Liver (tissue), 9 donors: ENCODE data around the gene YAF2. TPM values are rescaled to one million over a fixed set of nuclear protein-coding genes. Genes with fewer than 3 reads are reported as not detected.

Experiments
- DNase-seq: peaks from one replicate; pipeline ENCODE4 v3.0.0-alpha.2; 2017; ENCODE audit warnings: low spot score
- H3K27ac ChIP-seq, 2 donors: one replicate each; pipeline ENCODE4 v1.7.0; 2013; ENCODE audit warnings: inconsistent platforms in 2 of 2, low read length in 2 of 2, control low read depth in 1 of 2, low read depth in 1 of 2, mild to moderate bottlenecking in 1 of 2
- H3K27me3 ChIP-seq, 4 donors: one replicate each; pipeline versions ENCODE4 v1.6.1 to v1.7.0; 2013; ENCODE audit warnings: low read length in 3 of 4, inconsistent platforms in 1 of 4, mild to moderate bottlenecking in 1 of 4, moderate library complexity in 1 of 4; ENCODE audit not compliant: control insufficient read depth in 4 of 4, insufficient read depth in 4 of 4
- H3K36me3 ChIP-seq, 4 donors: one replicate each; pipeline versions ENCODE4 v1.6.1 to v1.7.0; 2013; ENCODE audit warnings: low read length in 3 of 4, mild to moderate bottlenecking in 3 of 4, low read depth in 1 of 4, moderate library complexity in 1 of 4; ENCODE audit not compliant: control insufficient read depth in 4 of 4, insufficient read depth in 3 of 4
- H3K4me1 ChIP-seq, 4 donors: one replicate each; pipeline versions ENCODE4 v1.6.1 to v1.7.0; 2013; ENCODE audit warnings: low read length in 3 of 4, mild to moderate bottlenecking in 3 of 4, moderate library complexity in 1 of 4; ENCODE audit not compliant: control insufficient read depth in 4 of 4, insufficient read depth in 4 of 4
- H3K4me3 ChIP-seq, 3 donors: one replicate each; pipeline versions ENCODE4 v1.6.1 to v1.7.0; 2013; ENCODE audit warnings: low read length in 3 of 3, control low read depth in 1 of 3, low read depth in 1 of 3, mild to moderate bottlenecking in 1 of 3
- H3K9ac ChIP-seq, 2 donors: one replicate each; pipeline ENCODE4 v1.7.0; 2013; ENCODE audit warnings: low read length in 2 of 2, mild to moderate bottlenecking in 2 of 2, moderate library complexity in 2 of 2, control low read depth in 1 of 2, low read depth in 1 of 2
- H3K9me3 ChIP-seq, 4 donors: one replicate each; pipeline versions ENCODE4 v1.6.1 to v1.7.0; 2013; ENCODE audit warnings: low read length in 3 of 4; ENCODE audit not compliant: control insufficient read depth in 4 of 4
- FOXA1 ChIP-seq: IDR thresholded peaks from 2 replicates; pipeline ENCODE4 v1.6.1; 2016; ENCODE audit warnings: antibody characterized with exemption
- FOXA2 ChIP-seq: IDR thresholded peaks from 2 replicates; pipeline ENCODE4 v1.6.1; 2016; ENCODE audit warnings: antibody characterized with exemption
- HNF4G ChIP-seq: IDR thresholded peaks from 2 replicates; pipeline ENCODE4 v1.6.1; 2016; ENCODE audit warnings: antibody characterized with exemption
- NR2F2 ChIP-seq: IDR thresholded peaks from 2 replicates; pipeline ENCODE4 v1.6.1; 2016; ENCODE audit warnings: antibody characterized with exemption
- RAD21 ChIP-seq, 2 donors: IDR thresholded peaks; 2 replicates each; pipeline ENCODE4 v1.6.1; 2016; ENCODE audit warnings: antibody characterized with exemption in 2 of 2, mild to moderate bottlenecking in 2 of 2
- RXRA ChIP-seq, 2 donors: IDR thresholded peaks; 2 replicates each; pipeline ENCODE4 v1.6.1; 2017 to 2018; ENCODE audit warnings: antibody characterized with exemption in 2 of 2, mild to moderate bottlenecking in 1 of 2
- SP1 ChIP-seq: IDR thresholded peaks from 2 replicates; pipeline ENCODE4 v1.6.1; 2018; ENCODE audit warnings: antibody characterized with exemption, mild to moderate bottlenecking
- TAF1 ChIP-seq: conservative IDR thresholded peaks from 2 replicates; pipeline ENCODE4 v1.6.1; 2016; ENCODE audit warnings: antibody characterized with exemption, mild to moderate bottlenecking
- YY1 ChIP-seq: IDR thresholded peaks from 2 replicates; pipeline ENCODE4 v1.6.1; 2016; ENCODE audit warnings: antibody characterized with exemption, mild to moderate bottlenecking
- WGBS: extraction: QIAGEN DNeasy Blood & Tissue Kit; methylation state at CpG from one replicate; pipeline ENCODE4 v1.1.7; 2013; 5-methylcytosine and 5-hydroxymethylcytosine counted together
- polyA plus RNA-seq, 2 donors: library from polyadenylated mRNA; stranded (reverse) in 1 of 2; unstranded in 1 of 2; fragments of 200-250 nt in 1 of 2; fragments of >200 nt in 1 of 2; fragmentation: Nextera tagmentation in 1 of 2; extraction: Ambion mirVana in 1 of 2; gene quantifications; one replicate each; pipeline versions ENCODE4 v1.2.1 to v1.2.3, GENCODE V29; 2013 to 2015
- total RNA-seq, 2 donors: library from RNA; depleted of rRNA; stranded (reverse); fragments of >200 nt; gene quantifications; one replicate each; pipeline ENCODE4 v1.2.3, GENCODE V29; 2014
- TF ChIP-seq, protein P1 (sequence below): IDR thresholded peaks from 2 replicates; pipeline ENCODE4 v1.6.1; 2016; ENCODE audit warnings: antibody characterized with exemption
- TF ChIP-seq, protein P2 (sequence below): IDR thresholded peaks from 2 replicates; pipeline ENCODE4 v1.6.1; 2016; ENCODE audit warnings: antibody characterized with exemption
- TF ChIP-seq, protein P3 (sequence below): IDR thresholded peaks from 2 replicates; pipeline ENCODE4 v1.6.1; 2016; ENCODE audit warnings: antibody characterized with exemption
- TF ChIP-seq, protein P4 (sequence below): fragments of 150-350 bp; IDR thresholded peaks from 2 replicates; pipeline ENCODE4 v1.5.1; 2017; ENCODE audit warnings: improper control_type of control experiment, low read depth, low read length; ENCODE audit not compliant: missing input control
- TF ChIP-seq, protein P5 (sequence below): IDR thresholded peaks from 2 replicates; pipeline ENCODE4 v1.6.1; 2016; ENCODE audit warnings: antibody characterized with exemption, mild to moderate bottlenecking
- donor health status: healthy.
- donor health status: healthy.
- donor health status: healthy.
- donor health status: healthy.
- donor health status: healthy.

YAF2 gene, protein sequence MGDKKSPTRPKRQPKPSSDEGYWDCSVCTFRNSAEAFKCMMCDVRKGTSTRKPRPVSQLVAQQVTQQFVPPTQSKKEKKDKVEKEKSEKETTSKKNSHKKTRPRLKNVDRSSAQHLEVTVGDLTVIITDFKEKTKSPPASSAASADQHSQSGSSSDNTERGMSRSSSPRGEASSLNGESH
- total RNA-seq: 10 to 100 TPM; 11.1 to 21.3 TPM
- polyA plus RNA-seq: 10 to 100 TPM in 1 of 2 donors, 1 to 10 TPM in 1; 7.3 to 22.9 TPM

DNA sequence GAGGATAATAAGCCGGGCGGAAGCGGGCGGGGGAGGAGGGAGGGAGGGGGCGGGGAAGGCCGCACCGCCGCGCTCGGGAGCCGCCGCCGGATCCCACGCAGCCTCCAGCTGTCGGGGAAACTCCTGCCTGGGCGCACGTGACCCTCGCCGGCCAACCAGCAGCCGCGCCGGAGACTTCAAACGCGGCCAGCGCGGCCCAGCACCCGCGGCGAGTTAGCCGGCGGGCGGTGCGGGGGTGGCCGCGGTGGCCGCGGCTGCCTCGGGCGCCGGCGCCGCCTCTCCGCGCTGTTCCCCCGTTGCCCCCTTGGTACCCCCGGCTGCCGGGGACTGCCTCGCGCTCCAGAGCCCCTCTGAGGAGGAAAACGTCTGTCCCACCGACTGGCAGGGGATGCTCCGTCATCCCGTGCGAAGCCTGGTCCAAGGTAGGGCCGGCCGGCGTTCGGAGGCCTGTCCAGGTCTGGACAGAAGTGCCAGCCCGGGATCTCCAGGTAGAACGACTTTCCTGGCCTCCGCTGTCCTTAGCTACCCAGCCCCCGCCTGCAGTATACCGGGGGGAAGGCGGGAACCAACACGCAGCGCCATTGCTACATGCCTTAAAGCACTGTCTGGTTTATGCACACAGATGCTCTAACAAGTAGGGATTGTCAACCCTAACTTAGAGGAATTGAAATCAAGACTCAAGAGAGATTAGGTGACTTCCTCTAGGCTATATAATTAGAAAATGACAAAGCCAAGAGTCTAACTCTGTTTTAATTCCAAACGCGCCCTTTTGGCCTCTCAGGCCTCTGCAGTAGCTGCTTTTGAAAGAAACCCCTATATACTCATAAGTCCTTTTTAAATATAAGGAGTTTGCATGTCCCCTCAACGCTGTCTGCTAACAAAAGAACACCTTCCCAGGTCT, at the start of gene YAF2:
TSS of gene YAF2 (minus strand) at position 9 of the 901 bp plus-strand sequence. CDS start 68 bp downstream, outside the sequence.
- no peak for TF ChIP-seq SP1
- peak; percentile 18 for TF ChIP-seq YY1
- no peak for TF ChIP-seq NR2F2
- H3K36me3 ChIP-seq: no peaks in the 10 kb centered on the region
- peak; percentile 89 for DNase-seq
- no peaks in the 10 kb centered on the region for H3K9me3 ChIP-seq
- WGBS: 5% methylated on average over 69 of the region's 69 CpGs
- peak within 1 kb of the TSS; percentile 60 to 80 for H3K27ac ChIP-seq
- peak within 1 kb of the TSS; percentile 72 to 90 (median 72) for H3K4me3 ChIP-seq
- peak within 1 kb of the TSS; percentile 49 to 72 for H3K9ac ChIP-seq
- H3K27me3 ChIP-seq: no peaks in the 10 kb centered on the region
- H3K4me1 ChIP-seq: peaks cover 10 to 32% (median 24%) of the 10 kb centered on the region in 4 donors

DNA sequence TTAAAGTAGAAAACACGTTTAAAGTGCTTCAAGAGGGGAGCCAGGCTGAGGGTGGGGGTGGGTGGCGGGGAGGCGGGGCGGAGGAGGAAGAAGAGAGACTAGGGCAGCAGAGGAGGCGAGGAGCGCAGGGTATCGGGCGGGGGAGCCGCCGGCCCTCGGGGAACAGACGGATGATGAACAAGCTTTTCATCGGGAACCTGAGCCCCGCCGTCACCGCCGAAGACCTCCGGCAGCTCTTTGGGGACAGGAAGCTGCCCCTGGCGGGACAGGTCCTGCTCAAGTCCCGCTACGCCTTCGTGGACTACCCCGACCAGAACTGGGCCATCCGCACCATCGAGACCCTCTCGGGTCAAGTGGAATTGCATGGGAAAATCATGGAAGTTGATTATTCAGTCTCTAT, 48.7 kb upstream of the YAF2 start:
- TF ChIP-seq FOXA2 (no peak), SP1 (no peak), TAF1 (no peak), YY1 (no peak), HNF4G (no peak)
- TF ChIP-seq, protein P1, sequence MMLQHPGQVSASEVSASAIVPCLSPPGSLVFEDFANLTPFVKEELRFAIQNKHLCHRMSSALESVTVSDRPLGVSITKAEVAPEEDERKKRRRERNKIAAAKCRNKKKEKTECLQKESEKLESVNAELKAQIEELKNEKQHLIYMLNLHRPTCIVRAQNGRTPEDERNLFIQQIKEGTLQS: no peak
- TF ChIP-seq, protein P2, sequence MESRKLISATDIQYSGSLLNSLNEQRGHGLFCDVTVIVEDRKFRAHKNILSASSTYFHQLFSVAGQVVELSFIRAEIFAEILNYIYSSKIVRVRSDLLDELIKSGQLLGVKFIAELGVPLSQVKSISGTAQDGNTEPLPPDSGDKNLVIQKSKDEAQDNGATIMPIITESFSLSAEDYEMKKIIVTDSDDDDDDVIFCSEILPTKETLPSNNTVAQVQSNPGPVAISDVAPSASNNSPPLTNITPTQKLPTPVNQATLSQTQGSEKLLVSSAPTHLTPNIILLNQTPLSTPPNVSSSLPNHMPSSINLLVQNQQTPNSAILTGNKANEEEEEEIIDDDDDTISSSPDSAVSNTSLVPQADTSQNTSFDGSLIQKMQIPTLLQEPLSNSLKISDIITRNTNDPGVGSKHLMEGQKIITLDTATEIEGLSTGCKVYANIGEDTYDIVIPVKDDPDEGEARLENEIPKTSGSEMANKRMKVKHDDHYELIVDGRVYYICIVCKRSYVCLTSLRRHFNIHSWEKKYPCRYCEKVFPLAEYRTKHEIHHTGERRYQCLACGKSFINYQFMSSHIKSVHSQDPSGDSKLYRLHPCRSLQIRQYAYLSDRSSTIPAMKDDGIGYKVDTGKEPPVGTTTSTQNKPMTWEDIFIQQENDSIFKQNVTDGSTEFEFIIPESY: no peak
- TF ChIP-seq, protein P3, sequence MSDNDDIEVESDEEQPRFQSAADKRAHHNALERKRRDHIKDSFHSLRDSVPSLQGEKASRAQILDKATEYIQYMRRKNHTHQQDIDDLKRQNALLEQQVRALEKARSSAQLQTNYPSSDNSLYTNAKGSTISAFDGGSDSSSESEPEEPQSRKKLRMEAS: no peak
- Histone ChIP-seq H3K4me1 (peaks cover 0 to 10% (median 6%) of the 10 kb centered on the region in 4 donors), H3K4me3 (no peak overlapping the region), H3K36me3 (no peaks in the 10 kb centered on the region), H3K9me3 (no peaks in the 10 kb centered on the region), H3K27me3 (no peaks in the 10 kb centered on the region), H3K27ac (no peak overlapping the region), H3K9ac (no peak overlapping the region)
- no peak for DNase-seq
- 90% methylated on average over 26 of the region's 26 CpGs for WGBS

DNA sequence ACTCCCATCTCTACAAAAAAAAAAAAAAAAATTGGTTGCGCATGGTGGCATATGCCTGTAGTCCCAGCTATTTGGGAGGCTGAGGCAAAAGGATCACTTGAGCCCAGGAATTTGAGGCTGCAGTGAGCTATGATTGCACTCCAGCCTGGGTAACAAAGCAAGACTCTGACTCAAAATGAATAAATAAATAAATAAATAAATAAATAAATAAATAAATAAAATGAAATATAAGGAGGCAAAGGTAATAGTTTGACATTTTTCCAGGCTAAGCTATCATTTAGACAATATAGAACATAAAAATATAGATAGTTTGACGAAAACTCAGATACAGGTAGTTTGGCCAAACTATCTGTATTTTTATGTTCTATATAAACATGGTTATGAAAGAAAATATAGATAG, 47.4 kb upstream of the YAF2 start:
- DNase-seq: no peak
- Histone ChIP-seq H3K27ac (no peak overlapping the region), H3K9me3 (no peaks in the 10 kb centered on the region), H3K4me3 (no peak overlapping the region), H3K9ac (no peak overlapping the region), H3K4me1 (peaks cover 0 to 17% (median 12%) of the 10 kb centered on the region in 4 donors), H3K36me3 (no peaks in the 10 kb centered on the region), H3K27me3 (no peaks in the 10 kb centered on the region)
- 99% methylated on average over 2 of the region's 2 CpGs for WGBS
- TF ChIP-seq, protein P4, sequence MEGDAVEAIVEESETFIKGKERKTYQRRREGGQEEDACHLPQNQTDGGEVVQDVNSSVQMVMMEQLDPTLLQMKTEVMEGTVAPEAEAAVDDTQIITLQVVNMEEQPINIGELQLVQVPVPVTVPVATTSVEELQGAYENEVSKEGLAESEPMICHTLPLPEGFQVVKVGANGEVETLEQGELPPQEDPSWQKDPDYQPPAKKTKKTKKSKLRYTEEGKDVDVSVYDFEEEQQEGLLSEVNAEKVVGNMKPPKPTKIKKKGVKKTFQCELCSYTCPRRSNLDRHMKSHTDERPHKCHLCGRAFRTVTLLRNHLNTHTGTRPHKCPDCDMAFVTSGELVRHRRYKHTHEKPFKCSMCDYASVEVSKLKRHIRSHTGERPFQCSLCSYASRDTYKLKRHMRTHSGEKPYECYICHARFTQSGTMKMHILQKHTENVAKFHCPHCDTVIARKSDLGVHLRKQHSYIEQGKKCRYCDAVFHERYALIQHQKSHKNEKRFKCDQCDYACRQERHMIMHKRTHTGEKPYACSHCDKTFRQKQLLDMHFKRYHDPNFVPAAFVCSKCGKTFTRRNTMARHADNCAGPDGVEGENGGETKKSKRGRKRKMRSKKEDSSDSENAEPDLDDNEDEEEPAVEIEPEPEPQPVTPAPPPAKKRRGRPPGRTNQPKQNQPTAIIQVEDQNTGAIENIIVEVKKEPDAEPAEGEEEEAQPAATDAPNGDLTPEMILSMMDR: no peak
- no peak for TF ChIP-seq RAD21 (IDR thresholded peaks at IDR 0.05)
- TF ChIP-seq FOXA2: no peak
- TF ChIP-seq, protein P3: no peak
- no peak for TF ChIP-seq NR2F2
- TF ChIP-seq RXRA (IDR thresholded peaks at IDR 0.05): no peak
- TF ChIP-seq, protein P2: no peak
- TF ChIP-seq FOXA1: no peak
- no peak for TF ChIP-seq TAF1
- TF ChIP-seq, protein P5, sequence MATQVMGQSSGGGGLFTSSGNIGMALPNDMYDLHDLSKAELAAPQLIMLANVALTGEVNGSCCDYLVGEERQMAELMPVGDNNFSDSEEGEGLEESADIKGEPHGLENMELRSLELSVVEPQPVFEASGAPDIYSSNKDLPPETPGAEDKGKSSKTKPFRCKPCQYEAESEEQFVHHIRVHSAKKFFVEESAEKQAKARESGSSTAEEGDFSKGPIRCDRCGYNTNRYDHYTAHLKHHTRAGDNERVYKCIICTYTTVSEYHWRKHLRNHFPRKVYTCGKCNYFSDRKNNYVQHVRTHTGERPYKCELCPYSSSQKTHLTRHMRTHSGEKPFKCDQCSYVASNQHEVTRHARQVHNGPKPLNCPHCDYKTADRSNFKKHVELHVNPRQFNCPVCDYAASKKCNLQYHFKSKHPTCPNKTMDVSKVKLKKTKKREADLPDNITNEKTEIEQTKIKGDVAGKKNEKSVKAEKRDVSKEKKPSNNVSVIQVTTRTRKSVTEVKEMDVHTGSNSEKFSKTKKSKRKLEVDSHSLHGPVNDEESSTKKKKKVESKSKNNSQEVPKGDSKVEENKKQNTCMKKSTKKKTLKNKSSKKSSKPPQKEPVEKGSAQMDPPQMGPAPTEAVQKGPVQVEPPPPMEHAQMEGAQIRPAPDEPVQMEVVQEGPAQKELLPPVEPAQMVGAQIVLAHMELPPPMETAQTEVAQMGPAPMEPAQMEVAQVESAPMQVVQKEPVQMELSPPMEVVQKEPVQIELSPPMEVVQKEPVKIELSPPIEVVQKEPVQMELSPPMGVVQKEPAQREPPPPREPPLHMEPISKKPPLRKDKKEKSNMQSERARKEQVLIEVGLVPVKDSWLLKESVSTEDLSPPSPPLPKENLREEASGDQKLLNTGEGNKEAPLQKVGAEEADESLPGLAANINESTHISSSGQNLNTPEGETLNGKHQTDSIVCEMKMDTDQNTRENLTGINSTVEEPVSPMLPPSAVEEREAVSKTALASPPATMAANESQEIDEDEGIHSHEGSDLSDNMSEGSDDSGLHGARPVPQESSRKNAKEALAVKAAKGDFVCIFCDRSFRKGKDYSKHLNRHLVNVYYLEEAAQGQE: no peak
- no peak for TF ChIP-seq HNF4G
